Measurements from ENCODE around the gene HOXD10. TPM values are rescaled to one million over a fixed set of nuclear protein-coding genes. Genes with fewer than 3 reads are reported as not detected.

HOXD10 gene
- total and polyA plus RNA-seq, 2 of the 13 experiments (the other 11 are each of a cell fraction or from before 2014, with no cell fraction given) = not detected

DNA sequence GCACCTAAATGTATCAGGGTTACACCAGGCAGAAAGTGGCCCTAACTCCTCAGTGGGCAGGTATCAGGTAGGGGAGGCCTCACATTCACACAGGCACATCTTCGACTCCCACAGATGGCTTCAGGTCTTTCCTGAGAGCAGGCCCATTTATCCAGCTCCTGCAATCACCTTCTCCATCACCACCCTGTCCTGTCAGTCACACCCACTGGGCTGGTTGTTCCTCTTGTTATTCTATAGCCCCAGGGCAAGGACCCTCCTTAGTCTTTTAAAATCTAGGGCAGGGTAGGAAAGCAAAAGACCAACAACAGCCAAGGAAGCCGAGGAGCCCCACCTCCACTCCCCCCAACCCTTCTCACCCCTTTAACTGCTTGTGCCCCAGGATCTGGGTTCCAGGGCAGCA, 25.7 kb downstream of the HOXD10 start:
- in situ Hi-C loops (cut with HindIII; ENCODE audit: extremely low pct_ligation_motif_present, low pct_unique_long_range_greater_than_20kb) = loop anchor here (5.0 kb wide), 1 partner anchor 315 kb away; no protein-coding TSS in a partner anchor
- ATAC-seq = no peak

More for the DNA sequence above, 25.7 kb downstream of the HOXD10 start:
- Histone ChIP-seq H2AFZ (ENCODE audit: low read length) (no peak overlapping the region), H3K9ac (ENCODE audit: insufficient read depth, low read depth, low read length) (no peak overlapping the region), H3K4me2 (ENCODE audit: low read depth, low read length) (no peak overlapping the region), H3K9me3 (ENCODE audit: low read length) (no peaks in the 10 kb centered on the region), H3K4me3 (replicated peaks in 1 of 3; ENCODE audit: insufficient read depth in 1 of 3, low read depth in 2 of 3, low read length in 3 of 3) (no peak overlapping the region), H3K79me2 (ENCODE audit: insufficient read depth, low read length) (no peaks in the 10 kb centered on the region), H3K27me3 (ENCODE audit: control insufficient read depth in 1 of 2, insufficient read depth in 2 of 2, low read length in 2 of 2) (peaks cover 2 to 87% of the 10 kb centered on the region in 2 experiments; a peak in 4 of 5 replicates), H3K36me3 (replicated peaks in 1 of 2; ENCODE audit: control insufficient read depth in 1 of 2, insufficient read depth in 2 of 2, low read length in 2 of 2) (no peaks in the 10 kb centered on the region), H4K20me1 (ENCODE audit: insufficient read depth, low read length) (no peaks in the 10 kb centered on the region), H3K27ac (ENCODE audit: extremely low read length, insufficient read depth, low read length) (no peak overlapping the region), H3K4me1 (ENCODE audit: insufficient read depth, low read length) (peaks cover 11% of the 10 kb centered on the region)
- POLR2A ChIA-PET = no interaction called here
- intact Hi-C loops (cut with micrococcal nuclease; ENCODE audit: unreplicated experiment) = loop anchor here (5.0 kb wide), 1 partner anchor 495 kb away; no protein-coding TSS in a partner anchor
- TF ChIP-seq ZNF564 (CRISPR knock-in tag; IDR thresholded peaks at IDR 0.05) (no peak), ZNF816 (CRISPR knock-in tag; IDR thresholded peaks at IDR 0.05; ENCODE audit: borderline replicate concordance) (no peak), PAXIP1 (CRISPR knock-in tag; conservative IDR thresholded peaks at IDR 0.05) (no peak), RFX3 (CRISPR knock-in tag; IDR thresholded peaks at IDR 0.05) (no peak), NFYC (CRISPR knock-in tag; IDR thresholded peaks at IDR 0.05) (no peak), GTF3A (CRISPR knock-in tag; conservative IDR thresholded peaks at IDR 0.05) (no peak), NFE2L1 (CRISPR knock-in tag; IDR thresholded peaks at IDR 0.05; ENCODE audit: borderline replicate concordance) (no peak), SOX13 (IDR thresholded peaks at IDR 0.05) (no peak), SOX13 (CRISPR knock-in tag; conservative IDR thresholded peaks at IDR 0.05 in 1 of 2, IDR thresholded peaks at IDR 0.05 in 1 of 2) (no peak), ZNF34 (CRISPR knock-in tag; IDR thresholded peaks at IDR 0.05; ENCODE audit: borderline replicate concordance) (no peak), BCLAF1 (IDR thresholded peaks at IDR 0.05) (no peak)
- TF ChIP-seq, protein P1, sequence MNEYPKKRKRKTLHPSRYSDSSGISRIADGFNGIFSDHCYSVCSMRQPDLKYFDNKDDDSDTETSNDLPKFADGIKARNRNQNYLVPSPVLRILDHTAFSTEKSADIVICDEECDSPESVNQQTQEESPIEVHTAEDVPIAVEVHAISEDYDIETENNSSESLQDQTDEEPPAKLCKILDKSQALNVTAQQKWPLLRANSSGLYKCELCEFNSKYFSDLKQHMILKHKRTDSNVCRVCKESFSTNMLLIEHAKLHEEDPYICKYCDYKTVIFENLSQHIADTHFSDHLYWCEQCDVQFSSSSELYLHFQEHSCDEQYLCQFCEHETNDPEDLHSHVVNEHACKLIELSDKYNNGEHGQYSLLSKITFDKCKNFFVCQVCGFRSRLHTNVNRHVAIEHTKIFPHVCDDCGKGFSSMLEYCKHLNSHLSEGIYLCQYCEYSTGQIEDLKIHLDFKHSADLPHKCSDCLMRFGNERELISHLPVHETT (CRISPR knock-in tag; conservative IDR thresholded peaks at IDR 0.05) = no peak
- TF ChIP-seq, protein P2, sequence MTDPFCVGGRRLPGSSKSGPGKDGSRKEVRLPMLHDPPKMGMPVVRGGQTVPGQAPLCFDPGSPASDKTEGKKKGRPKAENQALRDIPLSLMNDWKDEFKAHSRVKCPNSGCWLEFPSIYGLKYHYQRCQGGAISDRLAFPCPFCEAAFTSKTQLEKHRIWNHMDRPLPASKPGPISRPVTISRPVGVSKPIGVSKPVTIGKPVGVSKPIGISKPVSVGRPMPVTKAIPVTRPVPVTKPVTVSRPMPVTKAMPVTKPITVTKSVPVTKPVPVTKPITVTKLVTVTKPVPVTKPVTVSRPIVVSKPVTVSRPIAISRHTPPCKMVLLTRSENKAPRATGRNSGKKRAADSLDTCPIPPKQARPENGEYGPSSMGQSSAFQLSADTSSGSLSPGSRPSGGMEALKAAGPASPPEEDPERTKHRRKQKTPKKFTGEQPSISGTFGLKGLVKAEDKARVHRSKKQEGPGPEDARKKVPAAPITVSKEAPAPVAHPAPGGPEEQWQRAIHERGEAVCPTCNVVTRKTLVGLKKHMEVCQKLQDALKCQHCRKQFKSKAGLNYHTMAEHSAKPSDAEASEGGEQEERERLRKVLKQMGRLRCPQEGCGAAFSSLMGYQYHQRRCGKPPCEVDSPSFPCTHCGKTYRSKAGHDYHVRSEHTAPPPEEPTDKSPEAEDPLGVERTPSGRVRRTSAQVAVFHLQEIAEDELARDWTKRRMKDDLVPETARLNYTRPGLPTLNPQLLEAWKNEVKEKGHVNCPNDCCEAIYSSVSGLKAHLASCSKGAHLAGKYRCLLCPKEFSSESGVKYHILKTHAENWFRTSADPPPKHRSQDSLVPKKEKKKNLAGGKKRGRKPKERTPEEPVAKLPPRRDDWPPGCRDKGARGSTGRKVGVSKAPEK (CRISPR knock-in tag; IDR thresholded peaks at IDR 0.05; ENCODE audit: borderline replicate concordance) = no peak
- WGBS (ENCODE audit: low lambda C conversion rate) = 0% methylated on average over 2 of the region's 2 CpGs
- FAIRE-seq (no peak), DNase-seq (ENCODE audit: low spot score) (no peak)
- CTCF ChIA-PET (ENCODE audit: low intra/inter-chr PET ratio, low total read pairs) = interaction anchor here (1.6 kb wide), 1 partner anchor 494 kb away, joined by 4 read pairs; no protein-coding TSS in a partner anchor
- no TSS peak for BruUV-seq (replicated peaks)

Data from HepG2 (cell line).